ENCODE results near the gene YES1.
"Not testable (repeated sequence)": the region's sequence is repeated elsewhere in the genome, so short reads cannot be mapped to it uniquely, and the experiment has no call there.

Gene YES1

GRCh38 chr18:770583-770961 lies 41.5 kb downstream of the YES1 start:
- no peak for FAIRE-seq
- TF ChIP-seq CTCF (IDR thresholded peaks at IDR 0.05; ENCODE audit: insufficient read depth, missing control alignments) = no peak

DNA sequence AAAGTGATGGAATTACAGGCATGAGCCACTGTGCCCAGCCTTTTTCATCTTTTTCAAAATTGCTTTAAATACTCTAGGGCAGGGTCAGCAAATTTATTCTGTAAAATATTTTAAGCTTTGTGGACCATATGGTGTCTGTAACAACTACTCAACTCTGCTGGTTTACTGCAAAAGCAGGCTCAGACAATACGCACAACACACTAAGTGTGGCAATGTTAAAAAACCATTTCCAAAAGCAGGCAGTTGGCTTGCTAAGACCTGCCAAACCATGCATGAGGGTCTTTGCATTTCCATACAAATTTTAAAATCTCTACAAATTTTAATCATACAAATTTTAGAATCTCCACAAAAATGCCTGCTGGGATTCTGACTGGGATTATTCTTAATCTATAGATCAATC lies 44.1 kb downstream of the YES1 start:
- no peak for DNase-seq (ENCODE audit: insufficient read length, low spot score)
- no peak for TF ChIP-seq CTCF (IDR thresholded peaks at IDR 0.05; ENCODE audit: insufficient read depth, missing control alignments)
- FAIRE-seq = no peak

More at GRCh38 chr18:770583-770961, 41.5 kb downstream of the YES1 start:
- DNase-seq (ENCODE audit: insufficient read length, low spot score) = no peak

DNA sequence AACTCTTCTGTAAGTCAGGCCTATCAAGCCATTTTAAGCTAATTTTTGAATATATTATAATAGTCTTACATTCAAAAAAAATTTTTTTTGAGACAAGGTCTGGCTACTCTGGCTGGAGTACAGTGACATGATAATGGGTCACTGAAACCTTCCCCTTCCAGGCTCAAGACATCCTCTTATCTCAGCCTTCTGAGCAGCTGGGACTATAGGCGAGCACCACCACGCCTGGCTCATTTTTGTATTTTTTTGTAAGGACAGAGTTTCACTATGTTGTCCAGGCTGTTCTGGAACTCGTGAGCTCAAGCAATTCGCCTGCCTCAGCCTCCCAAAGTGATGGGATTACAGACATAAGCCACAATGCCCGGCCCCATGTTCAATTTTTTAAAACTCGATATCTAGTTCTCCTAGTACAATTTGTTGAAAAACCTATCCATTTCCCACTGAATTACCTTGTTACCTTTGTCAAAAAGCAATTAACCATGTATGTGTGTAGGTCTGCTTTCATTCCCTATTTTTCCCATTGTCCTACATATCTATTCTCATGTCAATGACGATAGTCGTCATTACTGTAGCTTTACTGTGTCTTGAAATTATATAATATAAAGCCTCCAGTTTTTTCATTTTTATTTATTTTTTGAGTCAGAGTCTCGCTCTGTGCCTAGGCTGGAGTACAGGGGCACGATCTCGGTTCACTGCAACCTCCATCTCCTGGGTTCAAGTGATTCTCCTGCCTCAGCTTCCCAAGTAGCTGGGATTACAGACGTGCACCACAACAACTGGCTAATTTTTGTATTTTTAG lies 44.8 kb downstream of the YES1 start:
- TF ChIP-seq CTCF (IDR thresholded peaks at IDR 0.05; ENCODE audit: insufficient read depth, missing control alignments) = no peak
- DNase-seq (ENCODE audit: insufficient read length, low spot score) = no peak
- FAIRE-seq = peak; percentile 44

DNA sequence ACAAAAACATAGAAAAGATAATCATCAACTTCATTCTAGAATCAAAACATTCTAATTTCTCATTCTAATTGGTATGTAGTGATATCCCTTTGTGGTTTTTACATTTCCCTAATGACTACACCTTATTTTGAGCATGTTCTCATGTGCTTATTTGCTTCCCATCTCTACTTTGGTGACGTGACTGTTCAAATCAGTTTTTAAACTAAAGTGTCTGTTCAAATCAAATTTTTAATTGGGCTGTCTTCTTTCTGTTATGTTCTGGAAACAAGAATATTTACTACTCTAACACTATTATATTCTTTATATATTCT lies 45.5 kb downstream of the YES1 start:
- DNase-seq (ENCODE audit: insufficient read length, low spot score) (no peak), FAIRE-seq (no peak)
- TF ChIP-seq CTCF (IDR thresholded peaks at IDR 0.05; ENCODE audit: insufficient read depth, missing control alignments) = no peak

DNA sequence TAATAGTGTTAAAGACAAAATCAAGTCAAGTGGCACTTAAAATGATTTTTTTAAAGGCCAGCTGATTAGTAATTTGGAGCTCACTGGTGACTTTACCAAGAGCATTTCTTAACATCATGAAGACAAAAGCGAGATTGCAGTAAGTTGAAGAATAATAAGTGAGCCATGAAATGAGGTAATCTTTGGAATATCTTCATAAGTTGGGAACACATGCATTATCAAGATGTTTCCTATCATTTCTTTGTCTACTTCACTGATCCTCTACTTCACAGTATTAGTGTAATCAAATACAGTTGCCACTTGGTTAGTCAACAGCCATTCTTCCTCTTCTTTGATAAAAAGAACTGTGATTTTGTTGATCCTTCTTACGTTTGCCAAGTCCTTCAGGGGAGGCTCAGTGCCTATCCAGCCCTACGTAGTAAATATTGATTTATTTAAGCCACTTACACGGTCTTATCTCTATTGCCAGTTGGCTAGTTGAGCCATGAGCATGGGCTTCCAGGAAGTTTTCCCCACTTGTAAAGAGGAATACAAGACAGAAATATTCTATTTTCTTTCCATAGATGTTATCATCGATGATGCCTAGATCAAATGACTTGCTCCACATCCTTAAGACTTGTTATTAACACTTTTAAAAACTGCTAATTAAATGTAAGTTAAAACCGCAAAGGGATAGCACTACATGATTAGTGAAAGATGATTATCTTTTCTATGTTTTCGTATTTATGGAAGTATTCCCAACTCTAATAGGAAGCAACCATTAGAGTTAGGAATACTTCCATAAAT lies 46.1 kb downstream of the YES1 start:
- FAIRE-seq = peak; percentile 99
- peak; percentile 73 for DNase-seq (ENCODE audit: insufficient read length, low spot score)
- no peak for TF ChIP-seq CTCF (IDR thresholded peaks at IDR 0.05; ENCODE audit: insufficient read depth, missing control alignments)

DNA sequence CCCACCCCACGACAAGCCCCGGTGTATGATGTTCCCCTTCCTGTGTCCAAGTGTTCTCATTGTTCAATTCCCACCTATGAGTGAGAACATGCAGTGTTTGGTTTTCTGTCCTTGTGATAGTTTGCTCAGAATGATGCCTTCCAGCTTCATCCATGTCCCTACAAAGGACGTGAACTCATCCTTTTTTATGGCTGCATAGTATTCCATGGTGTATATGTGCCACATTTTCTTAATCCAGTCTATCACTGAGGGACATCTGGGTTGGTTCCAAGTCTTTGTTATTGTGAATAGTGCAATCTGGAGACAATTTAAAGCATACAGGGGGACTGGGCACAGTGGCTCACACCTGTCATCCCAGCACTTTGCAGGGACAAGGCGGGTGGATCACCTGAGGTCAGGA lies 52.2 kb downstream of the YES1 start:
- FAIRE-seq; DNase-seq (ENCODE audit: insufficient read length, low spot score): not testable (repeated sequence)

DNA sequence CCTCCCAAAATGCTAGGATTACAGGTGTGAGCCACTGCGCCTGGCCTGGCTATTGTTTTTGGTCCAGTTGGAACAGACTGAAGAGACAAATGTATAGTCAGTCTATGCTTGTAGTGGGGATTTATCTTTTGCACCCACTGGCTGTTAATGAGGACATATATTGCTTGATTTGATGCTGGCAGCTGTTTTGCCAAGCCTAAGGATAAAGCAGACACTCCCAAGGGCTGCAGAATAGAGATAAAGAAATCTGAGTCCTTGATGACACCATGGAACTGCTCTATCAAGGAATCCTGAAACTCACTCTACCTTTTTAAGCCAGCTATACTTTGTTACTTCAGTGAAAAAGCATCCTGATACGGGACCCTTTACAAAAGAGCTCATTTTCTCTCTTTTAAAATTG lies 56.5 kb downstream of the YES1 start:
- no peak for FAIRE-seq
- TF ChIP-seq CTCF (IDR thresholded peaks at IDR 0.05; ENCODE audit: insufficient read depth, missing control alignments) = no peak
- no peak for DNase-seq (ENCODE audit: insufficient read length, low spot score)

All from D721Med (cell line).